Esophagus muscularis mucosa (tissue), 4 donors: Measurements from ENCODE around the gene EMCN. TPM values are rescaled to one million over a fixed set of nuclear protein-coding genes. Genes with fewer than 3 reads are reported as not detected.

Source experiments
- DNase-seq: peaks from one replicate; pipeline ENCODE4 v3.0.0-alpha.2; 2017; ENCODE audit errors: extremely low spot score
- H3K27ac ChIP-seq, 4 donors: fragments of 200-600 bp; sonication (generic); replicated peaks in 1 of 4; 1 replicate in 3 of 4; 2 replicates in 1 of 4; pipeline ENCODE4 v1.5.1; 2016 to 2019; ENCODE audit warnings: mild to moderate bottlenecking in 1 of 4
- H3K27me3 ChIP-seq, 4 donors: fragments of 200-600 bp; sonication (generic); one replicate each; pipeline versions ENCODE4 v1.5.1 to v1.6.0; 2016 to 2019
- H3K36me3 ChIP-seq, 4 donors: fragments of 200-600 bp; sonication (generic); one replicate each; pipeline ENCODE4 v1.5.1; 2016 to 2019
- H3K4me1 ChIP-seq, 4 donors: fragments of 200-600 bp; sonication (generic); one replicate each; pipeline ENCODE4 v1.5.1; 2016 to 2019
- H3K4me3 ChIP-seq, 4 donors: fragments of 200-600 bp; sonication (generic); 1 replicate in 2 of 4; 2 replicates in 2 of 4; pipeline ENCODE4 v1.5.1; 2016 to 2019; ENCODE audit warnings: mild to moderate bottlenecking in 4 of 4, moderate library complexity in 1 of 4
- H3K9me3 ChIP-seq, 4 donors: fragments of 200-600 bp; sonication (generic); 1 replicate in 3 of 4; 2 replicates in 1 of 4; pipeline ENCODE4 v1.5.1; 2016 to 2019
- CTCF ChIP-seq, 3 experiments: fragments of 200-600 bp in 2 of 3; fragments of 450-650 bp in 1 of 3; sonication (generic) in 2 of 3; IDR thresholded peaks; one replicate each; pipeline ENCODE4 v1.5.1; 2017 to 2019; ENCODE audit warnings: antibody characterized with exemption in 3 of 3, mild to moderate bottlenecking in 2 of 3, moderate library complexity in 1 of 3
- EP300 ChIP-seq: sonication (generic); formaldehyde crosslinking; IDR thresholded peaks from one replicate; pipeline ENCODE4 v1.6.1; 2017; ENCODE audit warnings: antibody characterized with exemption
- POLR2A ChIP-seq: fragments of 450-650 bp; IDR thresholded peaks from one replicate; pipeline ENCODE4 v1.6.1; 2017; ENCODE audit warnings: antibody characterized with exemption, moderate library complexity, mild to moderate bottlenecking, low read depth
- POLR2AphosphoS5 ChIP-seq, 2 donors: sonication (generic); formaldehyde crosslinking; IDR thresholded peaks; one replicate each; pipeline ENCODE4 v1.6.1; 2017; ENCODE audit warnings: antibody characterized with exemption in 2 of 2
- WGBS: methylation state at CpG from one replicate; pipeline ENCODE4 v1.1.5; 2018; 5-methylcytosine and 5-hydroxymethylcytosine counted together
- intact Hi-C: fragments of 100-400 bp; cut with DNase I; formaldehyde crosslinking; loops from one replicate; pipeline ENCODE4 v1.15.1; 2023
- total RNA-seq, 4 donors: library from RNA; depleted of rRNA; stranded (reverse); fragments of >200 nt; gene quantifications; one replicate each; pipeline versions ENCODE4 v1.1.0 to v1.2.1, GENCODE V29; 2016

Gene EMCN
- total RNA-seq, 4 donors from 2014 or later = 6.2 to 26.3 (median 16.2) TPM

- Histone ChIP-seq H3K27ac (no peak overlapping the region), H3K27me3 (no peaks in the 10 kb centered on the region), H3K4me1 (no peaks in the 10 kb centered on the region), H3K9me3 (peaks cover 0 to 10% (median 7%) of the 10 kb centered on the region in 4 donors), H3K36me3 (no peaks in the 10 kb centered on the region), H3K4me3 (no peak overlapping the region)
- no peak for DNase-seq
- TF ChIP-seq CTCF (IDR thresholded peaks at IDR 0.05) = no peak
- TF ChIP-seq POLR2AphosphoS5 (IDR thresholded peaks at IDR 0.05) = no peak
- no peak for TF ChIP-seq POLR2A
- TF ChIP-seq EP300 = no peak
- intact Hi-C loops = no loop called here
- WGBS = 82% methylated on average over 1 of the region's 1 CpG
These were observed 7.9 kb upstream of the EMCN start for GRCh38 chr4:100525686-100526085.

GRCh38 chr4:100519205-100519604, 1.4 kb upstream of the EMCN start:
- TF ChIP-seq POLR2AphosphoS5 (IDR thresholded peaks at IDR 0.05) (no peak), EP300 (no peak), CTCF (IDR thresholded peaks at IDR 0.05) (no peak), POLR2A (no peak)
- 57% methylated on average over 2 of the region's 2 CpGs for WGBS
- Histone ChIP-seq H3K27me3 (no peaks in the 10 kb centered on the region), H3K9me3 (no peaks in the 10 kb centered on the region), H3K36me3 (no peaks in the 10 kb centered on the region), H3K4me3 (no peak overlapping the region), H3K4me1 (peaks cover 0 to 5% (median 0%) of the 10 kb centered on the region in 4 donors), H3K27ac (no peak overlapping the region)
- intact Hi-C loops = no loop called here
- no peak for DNase-seq

- TF ChIP-seq CTCF (IDR thresholded peaks at IDR 0.05) (no peak), EP300 (no peak), POLR2A (no peak), POLR2AphosphoS5 (IDR thresholded peaks at IDR 0.05) (no peak)
- H3K9me3 ChIP-seq = no peaks in the 10 kb centered on the region
- peaks cover 0 to 5% (median 0%) of the 10 kb centered on the region in 4 donors for H3K4me1 ChIP-seq
- no peak for DNase-seq
- WGBS = 79% methylated on average over 7 of the region's 7 CpGs
- peak overlapping the region in 3 of 4 donors; percentile 5 to 32 (median 8) for H3K27ac ChIP-seq
- H3K36me3 ChIP-seq = no peaks in the 10 kb centered on the region
- no peaks in the 10 kb centered on the region for H3K27me3 ChIP-seq
- intact Hi-C loops = no loop called here
- peak overlapping the region; percentile 26 to 42 (median 31) for H3K4me3 ChIP-seq
These were observed 1.6 kb downstream of the EMCN start for GRCh38 chr4:100516225-100516624.

GRCh38 chr4:100511896-100512295, 5.9 kb downstream of the EMCN start:
- Histone ChIP-seq H3K27ac (no peak overlapping the region), H3K4me1 (no peaks in the 10 kb centered on the region), H3K27me3 (no peaks in the 10 kb centered on the region), H3K4me3 (peak overlapping the region in 1 of 4 donors; percentile 5), H3K36me3 (no peaks in the 10 kb centered on the region), H3K9me3 (no peaks in the 10 kb centered on the region)
- no peak for TF ChIP-seq POLR2AphosphoS5 (IDR thresholded peaks at IDR 0.05)
- no peak for TF ChIP-seq EP300
- TF ChIP-seq CTCF (IDR thresholded peaks at IDR 0.05) = no peak
- intact Hi-C loops = no loop called here
- DNase-seq = no peak
- 63% methylated on average over 5 of the region's 5 CpGs for WGBS

- Histone ChIP-seq H3K4me3 (no peak overlapping the region), H3K27ac (no peak overlapping the region), H3K9me3 (no peaks in the 10 kb centered on the region), H3K4me1 (no peaks in the 10 kb centered on the region), H3K27me3 (no peaks in the 10 kb centered on the region), H3K36me3 (no peaks in the 10 kb centered on the region)
- TF ChIP-seq POLR2A (no peak), EP300 (no peak), CTCF (IDR thresholded peaks at IDR 0.05) (no peak), POLR2AphosphoS5 (IDR thresholded peaks at IDR 0.05) (no peak)
- 36% methylated on average over 2 of the region's 2 CpGs for WGBS
- intact Hi-C loops = no loop called here
- no peak for DNase-seq
These were observed 7.3 kb downstream of the EMCN start for GRCh38 chr4:100510551-100510950.
